GM19351 (cell line): ENCODE results near the gene CELF3.
"Not testable (repeated sequence)": the region's sequence is repeated elsewhere in the genome, so short reads cannot be mapped to it uniquely, and the experiment has no call there.

Source experiments
- ATAC-seq: cut with Tn5 transposase; IDR thresholded peaks from one replicate; pipeline ENCODE4 v1.9.1; 2021; ENCODE audit warnings: mild to moderate bottlenecking, moderate library complexity; ENCODE audit not compliant: unreplicated experiment

The CELF3 gene

GRCh38 chr1:151704246-151704645, 12.4 kb downstream of the CELF3 start:
- no peak for ATAC-seq

GRCh38 chr1:151703813-151704212, 12.8 kb downstream of the CELF3 start:
- no peak for ATAC-seq

GRCh38 chr1:151702936-151703335, 13.7 kb downstream of the CELF3 start:
- ATAC-seq = no peak

- ATAC-seq = no peak
Measured at GRCh38 chr1:151701515-151701914, 15.1 kb downstream of the CELF3 start.

- ATAC-seq = no peak
Measured at GRCh38 chr1:151693057-151693651, 23.4 kb downstream of the CELF3 start.

- no peak for ATAC-seq
Measured at GRCh38 chr1:151692226-151692625, 24.4 kb downstream of the CELF3 start.

- no peak for ATAC-seq
Measured at GRCh38 chr1:151689494-151689893, 27.1 kb downstream of the CELF3 start.

GRCh38 chr1:151686561-151686960, 30.0 kb downstream of the CELF3 start:
- no peak for ATAC-seq

GRCh38 chr1:151684128-151684527, 32.5 kb downstream of the CELF3 start:
- ATAC-seq = no peak

GRCh38 chr1:151682901-151683300, 33.7 kb downstream of the CELF3 start:
- ATAC-seq = not testable (repeated sequence)

- no peak for ATAC-seq
Measured at GRCh38 chr1:151681923-151682322, 34.7 kb downstream of the CELF3 start.

- ATAC-seq = no peak
Measured at GRCh38 chr1:151680826-151681225, 35.8 kb downstream of the CELF3 start.

GRCh38 chr1:151680391-151680790, 36.2 kb downstream of the CELF3 start:
- ATAC-seq = no peak

GRCh38 chr1:151673407-151673806, 43.2 kb downstream of the CELF3 start:
- no peak for ATAC-seq

GRCh38 chr1:151670036-151670675, 46.4 kb downstream of the CELF3 start:
- ATAC-seq = not testable (repeated sequence)

GRCh38 chr1:151668090-151668489, 48.5 kb downstream of the CELF3 start:
- ATAC-seq = no peak

GRCh38 chr1:151661751-151662150, 54.9 kb downstream of the CELF3 start:
- no peak for ATAC-seq

GRCh38 chr1:151655371-151655770, 61.2 kb downstream of the CELF3 start:
- ATAC-seq = no peak

GRCh38 chr1:151653397-151653796, 63.2 kb downstream of the CELF3 start:
- no peak for ATAC-seq
